ENCODE measurements around the gene WDFY2.

Gene WDFY2

DNA sequence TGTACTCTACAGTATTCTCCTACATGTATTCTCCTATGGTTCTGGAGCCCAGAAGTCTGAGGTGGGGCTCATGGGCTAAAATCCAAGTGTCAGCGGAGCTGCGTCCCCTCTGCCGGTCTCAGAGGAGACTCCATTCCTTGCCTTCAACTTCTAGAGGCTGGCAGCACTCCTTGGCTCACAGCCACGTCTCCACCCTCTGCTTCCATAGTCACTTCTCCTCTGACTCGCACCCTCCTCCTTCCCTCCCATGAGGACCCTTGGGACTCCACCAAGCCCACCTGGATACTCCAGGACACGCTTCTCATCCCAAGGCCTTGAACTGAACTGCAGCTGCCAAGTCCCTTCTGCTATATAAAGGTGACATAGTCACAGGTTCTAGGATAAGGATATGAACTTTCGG is 191.9 kb downstream of the WDFY2 start:
- Histone ChIP-seq H3K4me3 (ENCODE audit: insufficient read length, low read depth) (no peak overlapping the region), H3K9me3 (ENCODE audit: insufficient read depth, low read length) (no peaks in the 10 kb centered on the region), H3K27me3 (ENCODE audit: insufficient read depth, insufficient read length) (no peaks in the 10 kb centered on the region), H3K36me3 (ENCODE audit: insufficient read depth, insufficient read length, low read length) (no peaks in the 10 kb centered on the region), H3K9ac (ENCODE audit: insufficient read length, low read depth) (no peak overlapping the region), H3K4me1 (ENCODE audit: insufficient read depth, insufficient read length) (no peaks in the 10 kb centered on the region)
- TF ChIP-seq SUZ12 (IDR thresholded peaks at IDR 0.05; ENCODE audit: extremely low read depth, insufficient read depth, insufficient read length) = no peak
- no peak for TF ChIP-seq ZNF274 (IDR thresholded peaks at IDR 0.05; ENCODE audit: low read depth, low read length)
- TF ChIP-seq YY1 (IDR thresholded peaks at IDR 0.05; ENCODE audit: insufficient read depth, insufficient read length) = no peak
- no peak for DNase-seq (ENCODE audit: low read depth, low spot score)

GRCh38 chr13:51777921-51778320 is 193.7 kb downstream of the WDFY2 start:
- H3K36me3 ChIP-seq (ENCODE audit: insufficient read depth, insufficient read length, low read length) = no peaks in the 10 kb centered on the region
- no peak for TF ChIP-seq SUZ12 (IDR thresholded peaks at IDR 0.05; ENCODE audit: extremely low read depth, insufficient read depth, insufficient read length)
- no peak overlapping the region for H3K4me3 ChIP-seq (ENCODE audit: insufficient read length, low read depth)
- no peaks in the 10 kb centered on the region for H3K9me3 ChIP-seq (ENCODE audit: insufficient read depth, low read length)
- no peaks in the 10 kb centered on the region for H3K4me1 ChIP-seq (ENCODE audit: insufficient read depth, insufficient read length)
- DNase-seq (ENCODE audit: low read depth, low spot score) = no peak
- no peak overlapping the region for H3K9ac ChIP-seq (ENCODE audit: insufficient read length, low read depth)
- H3K27me3 ChIP-seq (ENCODE audit: insufficient read depth, insufficient read length) = no peaks in the 10 kb centered on the region

- H3K9ac ChIP-seq (ENCODE audit: insufficient read length, low read depth) = no peak overlapping the region
- no peak for TF ChIP-seq YY1 (IDR thresholded peaks at IDR 0.05; ENCODE audit: insufficient read depth, insufficient read length)
- no peak for TF ChIP-seq SUZ12 (IDR thresholded peaks at IDR 0.05; ENCODE audit: extremely low read depth, insufficient read depth, insufficient read length)
- no peak for TF ChIP-seq ZNF274 (IDR thresholded peaks at IDR 0.05; ENCODE audit: low read depth, low read length)
- H3K9me3 ChIP-seq (ENCODE audit: insufficient read depth, low read length) = no peaks in the 10 kb centered on the region
- H3K4me1 ChIP-seq (ENCODE audit: insufficient read depth, insufficient read length) = no peaks in the 10 kb centered on the region
- H3K36me3 ChIP-seq (ENCODE audit: insufficient read depth, insufficient read length, low read length) = no peaks in the 10 kb centered on the region
- H3K27me3 ChIP-seq (ENCODE audit: insufficient read depth, insufficient read length) = no peaks in the 10 kb centered on the region
- DNase-seq (ENCODE audit: low read depth, low spot score) = no peak
- H3K4me3 ChIP-seq (ENCODE audit: insufficient read length, low read depth) = no peak overlapping the region
Observed at GRCh38 chr13:51778392-51778791, 194.1 kb downstream of the WDFY2 start.

- Histone ChIP-seq H3K4me3 (ENCODE audit: insufficient read length, low read depth) (no peak overlapping the region), H3K9ac (ENCODE audit: insufficient read length, low read depth) (no peak overlapping the region), H3K27me3 (ENCODE audit: insufficient read depth, insufficient read length) (no peaks in the 10 kb centered on the region), H3K4me1 (ENCODE audit: insufficient read depth, insufficient read length) (no peaks in the 10 kb centered on the region), H3K36me3 (ENCODE audit: insufficient read depth, insufficient read length, low read length) (no peaks in the 10 kb centered on the region), H3K9me3 (ENCODE audit: insufficient read depth, low read length) (no peaks in the 10 kb centered on the region)
- no peak for TF ChIP-seq YY1 (IDR thresholded peaks at IDR 0.05; ENCODE audit: insufficient read depth, insufficient read length)
- TF ChIP-seq ZNF274 (IDR thresholded peaks at IDR 0.05; ENCODE audit: low read depth, low read length) = no peak
- TF ChIP-seq SUZ12 (IDR thresholded peaks at IDR 0.05; ENCODE audit: extremely low read depth, insufficient read depth, insufficient read length) = no peak
- DNase-seq (ENCODE audit: low read depth, low spot score) = no peak
Observed at GRCh38 chr13:51780099-51780498, 195.8 kb downstream of the WDFY2 start.

- TF ChIP-seq YY1 (IDR thresholded peaks at IDR 0.05; ENCODE audit: insufficient read depth, insufficient read length) (no peak), SUZ12 (IDR thresholded peaks at IDR 0.05; ENCODE audit: extremely low read depth, insufficient read depth, insufficient read length) (no peak), ZNF274 (IDR thresholded peaks at IDR 0.05; ENCODE audit: low read depth, low read length) (no peak)
- H3K36me3 ChIP-seq (ENCODE audit: insufficient read depth, insufficient read length, low read length) = no peaks in the 10 kb centered on the region
- H3K27me3 ChIP-seq (ENCODE audit: insufficient read depth, insufficient read length) = no peaks in the 10 kb centered on the region
- no peak overlapping the region for H3K4me3 ChIP-seq (ENCODE audit: insufficient read length, low read depth)
- no peaks in the 10 kb centered on the region for H3K4me1 ChIP-seq (ENCODE audit: insufficient read depth, insufficient read length)
- DNase-seq (ENCODE audit: low read depth, low spot score) = no peak
- H3K9me3 ChIP-seq (ENCODE audit: insufficient read depth, low read length) = no peaks in the 10 kb centered on the region
- no peak overlapping the region for H3K9ac ChIP-seq (ENCODE audit: insufficient read length, low read depth)
Observed at GRCh38 chr13:51781246-51782022, 197.2 kb downstream of the WDFY2 start.

DNA sequence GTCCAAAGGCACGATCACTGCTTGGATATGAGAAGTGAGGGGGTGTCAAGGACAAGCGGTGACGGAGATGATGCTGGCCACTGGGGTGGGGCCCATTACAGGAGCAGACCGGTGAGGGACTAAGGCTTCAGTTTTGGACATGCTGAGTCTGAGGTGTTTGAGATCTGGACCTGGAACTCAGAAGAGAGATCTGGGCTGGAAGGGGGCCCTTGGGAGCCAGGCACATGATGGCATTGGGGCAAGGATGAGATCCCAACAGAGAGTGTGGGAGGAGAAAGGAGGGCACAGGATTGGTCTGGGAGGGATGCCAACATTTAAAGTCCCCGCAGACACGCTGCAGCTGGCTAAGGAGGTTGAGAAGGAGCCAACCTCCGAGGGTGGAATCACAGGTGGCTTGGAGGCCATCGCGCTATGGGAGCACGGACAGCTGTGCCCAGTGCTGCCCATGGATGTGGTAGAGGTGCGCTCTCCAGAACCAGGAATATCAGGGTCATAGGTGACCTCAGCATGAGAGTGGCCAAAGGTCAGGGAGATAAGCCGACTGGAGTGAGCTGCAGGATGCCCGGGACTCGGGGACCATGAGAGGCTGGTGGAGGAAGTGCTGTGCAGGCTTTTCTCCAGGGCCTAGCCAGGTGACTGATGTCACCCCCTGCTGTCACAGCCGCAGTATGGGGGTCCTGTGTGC is 197.9 kb downstream of the WDFY2 start:
- Histone ChIP-seq H3K9me3 (ENCODE audit: insufficient read depth, low read length) (no peaks in the 10 kb centered on the region), H3K4me1 (ENCODE audit: insufficient read depth, insufficient read length) (no peaks in the 10 kb centered on the region), H3K36me3 (ENCODE audit: insufficient read depth, insufficient read length, low read length) (no peaks in the 10 kb centered on the region), H3K4me3 (ENCODE audit: insufficient read length, low read depth) (no peak overlapping the region), H3K27me3 (ENCODE audit: insufficient read depth, insufficient read length) (no peaks in the 10 kb centered on the region), H3K9ac (ENCODE audit: insufficient read length, low read depth) (no peak overlapping the region)
- no peak for DNase-seq (ENCODE audit: low read depth, low spot score)
- TF ChIP-seq YY1 (IDR thresholded peaks at IDR 0.05; ENCODE audit: insufficient read depth, insufficient read length) (no peak), SUZ12 (IDR thresholded peaks at IDR 0.05; ENCODE audit: extremely low read depth, insufficient read depth, insufficient read length) (no peak), ZNF274 (IDR thresholded peaks at IDR 0.05; ENCODE audit: low read depth, low read length) (no peak)

DNA sequence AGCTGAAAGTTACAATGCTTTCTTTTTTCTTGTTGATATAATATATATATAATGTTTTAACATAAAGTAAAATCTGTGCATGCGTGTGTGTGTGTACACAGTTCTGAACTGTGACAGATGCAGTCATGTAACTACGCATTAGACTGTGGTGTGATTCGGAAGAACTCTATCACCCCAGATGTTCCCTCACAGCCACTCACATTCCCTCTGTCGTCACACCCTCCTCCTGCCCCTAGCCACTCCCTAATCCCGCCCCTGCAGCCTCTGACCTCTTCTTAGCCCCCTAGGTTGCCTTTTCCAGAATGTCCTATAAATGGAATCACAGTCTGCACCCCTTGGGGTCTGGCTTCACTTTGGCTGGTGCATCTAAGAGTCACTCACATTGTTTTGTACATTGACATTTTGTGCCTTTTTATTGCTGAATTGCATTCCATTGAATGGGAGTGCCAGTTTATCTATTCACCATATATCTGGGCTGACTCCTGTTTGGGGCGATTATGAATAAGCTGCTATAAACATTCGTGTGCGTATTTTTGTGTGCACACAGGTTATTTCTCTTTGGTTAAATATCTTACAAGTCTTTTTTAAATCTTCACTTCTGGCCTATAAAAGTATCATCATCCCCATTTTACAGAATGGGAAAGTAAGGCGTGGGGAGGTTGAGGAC is 199.3 kb downstream of the WDFY2 start:
- TF ChIP-seq ZNF274 (IDR thresholded peaks at IDR 0.05; ENCODE audit: low read depth, low read length) (no peak), YY1 (IDR thresholded peaks at IDR 0.05; ENCODE audit: insufficient read depth, insufficient read length) (no peak), SUZ12 (IDR thresholded peaks at IDR 0.05; ENCODE audit: extremely low read depth, insufficient read depth, insufficient read length) (no peak)
- Histone ChIP-seq H3K27me3 (ENCODE audit: insufficient read depth, insufficient read length) (no peaks in the 10 kb centered on the region), H3K9ac (ENCODE audit: insufficient read length, low read depth) (no peak overlapping the region), H3K4me1 (ENCODE audit: insufficient read depth, insufficient read length) (no peaks in the 10 kb centered on the region), H3K4me3 (ENCODE audit: insufficient read length, low read depth) (no peak overlapping the region), H3K9me3 (ENCODE audit: insufficient read depth, low read length) (no peaks in the 10 kb centered on the region), H3K36me3 (ENCODE audit: insufficient read depth, insufficient read length, low read length) (no peaks in the 10 kb centered on the region)
- DNase-seq (ENCODE audit: low read depth, low spot score) = no peak
